Liver (tissue), 3 donors: ENCODE data around the gene PPP2R3B.
"Not testable (repeated sequence)": the region's sequence is repeated elsewhere in the genome, so short reads cannot be mapped to it uniquely, and the experiment has no call there.

Experiments
- ATF3 ChIP-seq: IDR thresholded peaks from 2 replicates; pipeline ENCODE4 v1.6.1; 2016; ENCODE audit warnings: antibody characterized with exemption
- RAD21 ChIP-seq, 2 donors: IDR thresholded peaks; 2 replicates each; pipeline ENCODE4 v1.6.1; 2016; ENCODE audit warnings: antibody characterized with exemption in 2 of 2, mild to moderate bottlenecking in 2 of 2
- RXRA ChIP-seq, 2 donors: IDR thresholded peaks; 2 replicates each; pipeline ENCODE4 v1.6.1; 2017 to 2018; ENCODE audit warnings: antibody characterized with exemption in 2 of 2, mild to moderate bottlenecking in 1 of 2
- SP1 ChIP-seq: IDR thresholded peaks from 2 replicates; pipeline ENCODE4 v1.6.1; 2018; ENCODE audit warnings: antibody characterized with exemption, mild to moderate bottlenecking
- TAF1 ChIP-seq: conservative IDR thresholded peaks from 2 replicates; pipeline ENCODE4 v1.6.1; 2016; ENCODE audit warnings: antibody characterized with exemption, mild to moderate bottlenecking
- YY1 ChIP-seq: IDR thresholded peaks from 2 replicates; pipeline ENCODE4 v1.6.1; 2016; ENCODE audit warnings: antibody characterized with exemption, mild to moderate bottlenecking
- TF ChIP-seq, protein P1 (sequence below): fragments of 150-350 bp; IDR thresholded peaks from 2 replicates; pipeline ENCODE4 v1.5.1; 2017; ENCODE audit warnings: improper control_type of control experiment, low read depth, low read length; ENCODE audit not compliant: missing input control
- donor health status: healthy.
- donor health status: healthy.

- TF ChIP-seq, protein P1, sequence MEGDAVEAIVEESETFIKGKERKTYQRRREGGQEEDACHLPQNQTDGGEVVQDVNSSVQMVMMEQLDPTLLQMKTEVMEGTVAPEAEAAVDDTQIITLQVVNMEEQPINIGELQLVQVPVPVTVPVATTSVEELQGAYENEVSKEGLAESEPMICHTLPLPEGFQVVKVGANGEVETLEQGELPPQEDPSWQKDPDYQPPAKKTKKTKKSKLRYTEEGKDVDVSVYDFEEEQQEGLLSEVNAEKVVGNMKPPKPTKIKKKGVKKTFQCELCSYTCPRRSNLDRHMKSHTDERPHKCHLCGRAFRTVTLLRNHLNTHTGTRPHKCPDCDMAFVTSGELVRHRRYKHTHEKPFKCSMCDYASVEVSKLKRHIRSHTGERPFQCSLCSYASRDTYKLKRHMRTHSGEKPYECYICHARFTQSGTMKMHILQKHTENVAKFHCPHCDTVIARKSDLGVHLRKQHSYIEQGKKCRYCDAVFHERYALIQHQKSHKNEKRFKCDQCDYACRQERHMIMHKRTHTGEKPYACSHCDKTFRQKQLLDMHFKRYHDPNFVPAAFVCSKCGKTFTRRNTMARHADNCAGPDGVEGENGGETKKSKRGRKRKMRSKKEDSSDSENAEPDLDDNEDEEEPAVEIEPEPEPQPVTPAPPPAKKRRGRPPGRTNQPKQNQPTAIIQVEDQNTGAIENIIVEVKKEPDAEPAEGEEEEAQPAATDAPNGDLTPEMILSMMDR = not testable (repeated sequence)
- TF ChIP-seq RAD21 (IDR thresholded peaks at IDR 0.05); TAF1; YY1; ATF3; RXRA (IDR thresholded peaks at IDR 0.05); SP1: not testable (repeated sequence)
Observed at GRCh38 chrX:324664-325063, 62.0 kb downstream of the PPP2R3B start.
